ENCODE results near the gene HEMGN.
"Not testable (repeated sequence)": the region's sequence is repeated elsewhere in the genome, so short reads cannot be mapped to it uniquely, and the experiment has no call there.

The HEMGN gene

DNA sequence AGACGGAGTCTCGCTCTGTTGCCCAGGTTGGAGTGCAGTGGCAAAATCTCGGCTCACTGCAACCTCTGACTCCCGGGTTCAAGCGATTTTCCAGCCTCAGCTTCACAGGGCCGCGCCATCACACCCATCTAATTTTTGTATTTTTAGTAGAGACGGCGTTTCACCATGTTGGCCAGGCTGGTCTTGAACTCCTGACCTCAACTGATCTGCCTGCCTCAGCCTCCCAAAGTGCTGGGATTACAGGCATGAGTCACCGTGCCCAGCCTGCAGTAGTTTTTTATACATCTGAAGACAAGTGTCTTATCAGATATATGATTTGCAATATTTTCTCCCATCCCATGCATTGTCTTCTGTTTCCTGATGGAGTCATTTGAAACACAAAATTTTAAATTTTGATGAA, 38.7 kb upstream of the HEMGN start:
- not testable (repeated sequence) for H3K4me3 Mint-ChIP-seq; H3K36me3 Mint-ChIP-seq (ENCODE audit: low read depth); H3K4me1 Mint-ChIP-seq (ENCODE audit: low read depth); H3K27ac Mint-ChIP-seq; H3K9me3 Mint-ChIP-seq; H3K27me3 Mint-ChIP-seq

DNA sequence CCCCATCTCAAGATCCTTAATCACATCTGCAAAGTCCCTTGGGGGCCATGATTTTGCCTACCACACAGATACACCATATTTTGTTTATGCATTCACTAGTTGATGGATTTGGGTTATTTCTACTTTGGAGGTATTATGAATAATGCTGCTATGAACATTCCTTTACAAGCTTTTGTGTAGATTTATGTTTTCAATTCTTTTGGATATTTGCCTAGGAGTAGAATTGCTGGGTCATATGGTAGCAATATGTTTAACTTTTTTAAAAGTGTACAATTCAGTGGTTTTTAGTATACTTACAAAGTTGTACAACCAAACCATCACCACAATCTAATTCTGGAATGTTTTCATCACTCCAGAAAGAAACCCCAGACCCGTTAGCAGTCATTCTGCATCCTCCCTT, 37.4 kb upstream of the HEMGN start:
- Mint-ChIP-seq H3K4me3 (no peak overlapping the region), H3K27ac (no peak overlapping the region), H3K4me1 (ENCODE audit: low read depth) (peaks cover 9% of the 10 kb centered on the region), H3K36me3 (ENCODE audit: low read depth) (peaks cover 4% of the 10 kb centered on the region), H3K9me3 (peaks cover 4% of the 10 kb centered on the region), H3K27me3 (no peaks in the 10 kb centered on the region)

DNA sequence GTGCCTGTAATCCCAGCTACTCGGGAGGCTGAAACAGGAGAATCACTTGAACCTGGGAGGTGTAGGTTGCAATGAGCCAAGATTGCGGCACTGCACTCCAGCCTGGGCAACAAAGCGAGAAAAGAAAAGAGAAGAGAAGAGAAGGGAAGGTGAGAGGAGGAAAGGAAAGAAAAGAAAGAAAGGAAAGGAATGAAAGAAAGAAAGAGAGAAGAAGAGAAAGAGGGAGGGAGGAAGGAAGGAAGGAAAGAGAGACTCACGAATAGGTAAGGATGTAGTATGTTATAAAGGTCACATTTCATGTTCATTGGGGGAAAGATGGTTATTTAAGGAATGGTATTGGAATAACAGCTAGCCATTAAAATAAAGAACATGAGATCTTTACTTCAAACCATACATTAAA, 34.8 kb upstream of the HEMGN start:
- Mint-ChIP-seq H3K27me3 (no peaks in the 10 kb centered on the region), H3K27ac (no peak overlapping the region), H3K4me1 (ENCODE audit: low read depth) (peaks cover 8% of the 10 kb centered on the region), H3K36me3 (ENCODE audit: low read depth) (peaks cover 4% of the 10 kb centered on the region), H3K9me3 (peaks cover 4% of the 10 kb centered on the region), H3K4me3 (no peak overlapping the region)

DNA sequence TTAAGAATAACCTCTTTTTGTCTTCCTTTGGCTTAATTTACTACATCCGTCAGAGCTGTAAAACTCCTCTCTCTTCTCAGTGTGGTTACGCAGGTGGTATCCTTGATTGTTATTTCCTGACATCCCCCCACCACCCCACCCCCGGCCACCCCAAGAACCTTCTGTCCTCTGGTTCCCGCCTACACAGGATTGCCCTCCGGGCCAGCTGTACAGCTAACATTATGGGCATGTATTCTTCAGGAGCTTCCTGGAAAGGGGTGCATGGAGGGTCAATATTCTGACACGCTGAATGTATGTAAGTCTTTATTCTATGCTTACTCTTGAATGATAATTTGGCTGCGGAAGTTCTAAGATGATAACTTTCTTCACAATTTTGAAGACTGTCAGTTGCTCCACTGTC, 32.2 kb upstream of the HEMGN start:
- H3K27me3 Mint-ChIP-seq: no peaks in the 10 kb centered on the region
- no peak overlapping the region for H3K27ac Mint-ChIP-seq
- no peak overlapping the region for H3K4me3 Mint-ChIP-seq

DNA sequence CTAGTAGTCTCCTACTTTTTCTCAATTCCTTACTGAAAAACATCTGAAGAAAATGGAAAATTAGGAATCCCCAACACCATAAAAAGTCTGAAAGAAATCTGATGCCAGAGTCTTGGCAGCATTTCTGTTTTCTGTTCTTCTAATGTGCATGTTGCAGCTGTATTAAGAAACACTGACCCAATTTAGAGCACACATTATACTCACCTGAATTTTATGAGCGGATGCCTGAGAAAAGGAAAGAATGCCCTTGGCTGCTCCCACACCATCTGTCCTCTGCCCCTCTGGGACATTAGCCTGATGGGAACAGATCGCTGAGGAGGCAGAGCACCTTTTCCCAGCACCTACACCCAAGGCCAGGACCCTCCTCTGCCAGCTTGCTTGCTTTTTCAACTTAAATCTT, 31.0 kb upstream of the HEMGN start:
- no peaks in the 10 kb centered on the region for H3K36me3 Mint-ChIP-seq (ENCODE audit: low read depth)
- no peak overlapping the region for H3K27ac Mint-ChIP-seq
- H3K27me3 Mint-ChIP-seq: peaks cover 3% of the 10 kb centered on the region
- H3K9me3 Mint-ChIP-seq: no peaks in the 10 kb centered on the region
- H3K4me1 Mint-ChIP-seq (ENCODE audit: low read depth): peaks cover 8% of the 10 kb centered on the region
- no peak overlapping the region for H3K4me3 Mint-ChIP-seq

More for the DNA sequence above, 32.2 kb upstream of the HEMGN start:
- H3K36me3 Mint-ChIP-seq (ENCODE audit: low read depth): peaks cover 2% of the 10 kb centered on the region
- H3K9me3 Mint-ChIP-seq: peaks cover 2% of the 10 kb centered on the region
- peaks cover 8% of the 10 kb centered on the region for H3K4me1 Mint-ChIP-seq (ENCODE audit: low read depth)

DNA sequence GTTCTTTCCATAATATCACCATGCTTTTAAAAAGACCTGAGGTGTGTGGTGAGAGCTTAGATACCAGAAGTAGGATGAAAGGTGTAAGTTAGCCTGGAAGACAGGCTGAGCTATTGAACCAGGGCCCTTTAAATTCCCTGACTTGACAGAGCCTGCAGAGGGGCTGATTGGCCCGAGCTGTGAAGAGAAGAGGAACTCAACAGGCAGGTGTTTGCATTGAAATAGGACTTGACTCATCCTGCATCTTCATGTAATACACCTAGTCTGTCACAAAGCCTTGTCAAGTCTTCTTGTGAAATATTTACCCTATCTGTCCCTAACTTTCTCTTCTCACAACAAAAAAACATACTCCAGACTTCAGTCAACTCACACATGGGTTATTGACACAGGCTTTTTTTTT, 28.5 kb upstream of the HEMGN start:
- Mint-ChIP-seq H3K4me3 (no peak overlapping the region), H3K27me3 (peaks cover 3% of the 10 kb centered on the region), H3K4me1 (ENCODE audit: low read depth) (peaks cover 8% of the 10 kb centered on the region), H3K9me3 (no peaks in the 10 kb centered on the region), H3K36me3 (ENCODE audit: low read depth) (no peaks in the 10 kb centered on the region), H3K27ac (no peak overlapping the region)

DNA sequence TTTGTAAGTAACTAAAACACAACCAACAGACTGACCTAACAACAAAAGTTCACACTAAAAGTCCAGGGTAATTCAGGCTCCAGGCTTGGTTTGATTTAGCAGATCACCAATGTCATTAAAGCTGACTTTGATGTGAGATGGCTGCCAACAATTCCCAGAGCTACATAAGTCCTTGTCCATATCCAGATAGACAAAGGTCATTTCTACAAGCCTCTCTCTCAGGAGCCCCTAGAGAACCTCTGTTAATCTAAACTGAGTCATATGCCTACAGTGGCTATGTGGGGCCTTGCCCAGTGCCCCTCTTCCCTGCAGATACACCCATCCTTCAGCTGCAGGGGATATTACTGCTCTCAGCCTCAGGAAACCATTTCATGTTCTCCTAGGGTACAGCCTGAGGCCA, 26.9 kb upstream of the HEMGN start:
- Mint-ChIP-seq H3K9me3 (no peaks in the 10 kb centered on the region), H3K27ac (no peak overlapping the region), H3K27me3 (peaks cover 3% of the 10 kb centered on the region), H3K36me3 (ENCODE audit: low read depth) (no peaks in the 10 kb centered on the region), H3K4me1 (ENCODE audit: low read depth) (no peaks in the 10 kb centered on the region), H3K4me3 (no peak overlapping the region)

DNA sequence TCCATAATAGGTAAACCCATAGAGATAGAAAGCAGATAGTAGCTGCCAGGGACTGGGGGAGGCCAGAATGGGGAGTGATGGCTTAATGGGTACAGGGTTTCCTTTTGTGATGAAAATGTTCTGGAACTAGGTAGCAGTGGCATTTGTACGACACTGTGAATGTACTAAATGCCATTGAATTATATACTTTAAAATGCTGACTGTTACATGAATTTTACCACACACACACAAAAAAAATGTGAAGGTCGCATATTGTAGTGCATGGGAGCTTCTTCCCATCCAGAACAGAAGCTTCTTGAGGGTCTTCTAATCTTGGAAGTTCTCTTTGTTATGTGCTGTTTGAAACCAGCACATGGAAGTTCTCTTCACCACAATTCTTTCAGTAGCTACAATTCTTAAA, 25.3 kb upstream of the HEMGN start:
- H3K4me1 Mint-ChIP-seq (ENCODE audit: low read depth): peaks cover 4% of the 10 kb centered on the region
- no peaks in the 10 kb centered on the region for H3K36me3 Mint-ChIP-seq (ENCODE audit: low read depth)
- H3K27ac Mint-ChIP-seq: no peak overlapping the region
- H3K4me3 Mint-ChIP-seq: no peak overlapping the region
- H3K9me3 Mint-ChIP-seq: no peaks in the 10 kb centered on the region
- H3K27me3 Mint-ChIP-seq: peaks cover 3% of the 10 kb centered on the region

DNA sequence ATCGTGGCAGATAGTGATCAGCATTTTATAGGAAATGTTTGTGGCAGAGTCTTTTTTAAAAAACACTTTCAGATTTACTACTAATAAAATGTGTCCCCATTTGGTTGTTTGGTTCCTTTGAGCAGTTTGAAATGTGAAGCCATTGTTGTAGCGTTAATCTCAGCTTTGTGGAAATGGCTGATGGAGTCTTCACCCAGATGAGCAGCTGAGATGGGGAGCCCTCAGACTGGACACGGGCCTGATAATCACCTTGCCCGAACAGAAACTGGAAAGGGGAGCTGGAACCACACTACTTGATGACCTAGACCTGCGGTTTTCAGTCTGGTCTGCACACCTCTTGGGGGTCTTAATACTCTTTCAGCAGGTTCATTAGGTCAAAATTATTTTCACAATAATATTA, 24.6 kb upstream of the HEMGN start:
- Mint-ChIP-seq H3K27ac (no peak overlapping the region), H3K4me1 (ENCODE audit: low read depth) (peaks cover 4% of the 10 kb centered on the region), H3K36me3 (ENCODE audit: low read depth) (no peaks in the 10 kb centered on the region), H3K27me3 (peaks cover 3% of the 10 kb centered on the region), H3K9me3 (no peaks in the 10 kb centered on the region), H3K4me3 (no peak overlapping the region)

DNA sequence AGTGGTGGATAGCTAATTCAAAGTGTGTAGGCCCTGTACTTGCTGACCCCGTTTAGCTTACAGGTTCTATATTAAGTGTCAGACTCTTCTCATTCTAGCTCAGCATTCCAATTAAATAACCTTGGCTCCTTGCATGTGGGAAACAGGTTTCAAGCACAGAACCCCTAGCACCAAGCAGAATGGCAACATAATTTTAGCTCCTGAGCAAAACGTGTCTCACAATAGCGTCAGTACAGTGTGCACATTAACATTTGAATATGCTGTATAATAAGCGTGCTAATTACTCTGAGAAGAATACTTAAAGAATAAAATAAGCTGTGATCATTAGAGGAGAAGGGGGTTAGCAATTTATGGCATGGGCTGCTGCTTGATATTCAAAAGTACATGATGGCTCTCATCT, 24.2 kb upstream of the HEMGN start:
- H3K9me3 Mint-ChIP-seq: no peaks in the 10 kb centered on the region
- H3K27ac Mint-ChIP-seq: no peak overlapping the region
- H3K27me3 Mint-ChIP-seq: peaks cover 3% of the 10 kb centered on the region
- H3K4me1 Mint-ChIP-seq (ENCODE audit: low read depth): peaks cover 4% of the 10 kb centered on the region
- H3K36me3 Mint-ChIP-seq (ENCODE audit: low read depth): no peaks in the 10 kb centered on the region
- no peak overlapping the region for H3K4me3 Mint-ChIP-seq

DNA sequence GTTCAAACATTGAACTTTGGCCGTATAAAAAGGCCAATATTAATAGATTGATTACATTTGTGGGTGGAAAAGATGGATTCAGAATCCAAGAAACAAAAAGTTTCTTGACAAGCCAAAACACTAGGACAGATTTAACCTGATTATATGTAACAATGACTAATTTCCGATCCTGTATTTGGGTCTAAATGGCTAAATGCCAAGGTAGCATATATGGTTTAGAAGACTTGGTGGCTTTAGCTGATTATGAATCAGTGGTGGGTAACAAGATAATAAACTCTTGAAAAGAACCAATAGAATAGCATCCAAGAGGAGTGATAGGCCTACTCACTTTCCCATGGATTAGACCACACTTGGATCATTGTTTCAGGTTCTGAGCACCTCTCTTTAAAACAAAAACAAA, 23.4 kb upstream of the HEMGN start:
- Mint-ChIP-seq H3K4me3 (no peak overlapping the region), H3K27ac (no peak overlapping the region), H3K27me3 (peaks cover 3% of the 10 kb centered on the region), H3K36me3 (ENCODE audit: low read depth) (no peaks in the 10 kb centered on the region), H3K4me1 (ENCODE audit: low read depth) (peaks cover 4% of the 10 kb centered on the region), H3K9me3 (no peaks in the 10 kb centered on the region)

DNA sequence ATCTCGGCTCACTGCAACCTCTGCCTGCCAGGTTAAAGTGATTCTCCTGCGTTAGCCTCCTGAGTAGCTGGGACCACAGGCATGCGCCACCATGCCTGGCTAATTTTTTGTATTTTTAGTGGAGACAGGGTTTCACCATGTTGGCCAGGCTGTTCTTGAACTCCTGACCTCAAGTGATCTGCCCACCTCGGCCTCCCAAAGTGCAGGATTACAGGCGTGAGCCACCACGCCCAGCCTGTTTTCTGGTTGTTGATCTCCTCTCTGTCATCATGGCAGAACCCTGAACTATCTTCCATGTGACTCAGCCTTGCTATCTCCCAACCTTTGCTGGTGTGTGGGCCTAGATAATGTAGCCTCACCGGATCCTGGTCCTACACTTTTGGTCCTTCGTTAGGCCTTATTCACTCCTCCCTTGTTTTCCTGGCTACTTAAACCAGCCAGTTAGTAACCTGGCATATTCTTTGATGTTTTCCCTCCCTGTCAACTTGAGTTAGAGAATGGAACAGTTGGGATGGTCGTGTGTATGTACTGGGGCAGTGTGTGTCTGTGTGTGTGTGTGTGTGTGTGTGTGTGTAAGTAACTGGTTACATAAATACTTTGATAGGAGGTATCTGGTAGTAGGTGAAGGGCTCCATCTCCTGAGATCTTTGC, 22.8 kb upstream of the HEMGN start:
- not testable (repeated sequence) for H3K27me3 Mint-ChIP-seq; H3K4me3 Mint-ChIP-seq; H3K36me3 Mint-ChIP-seq (ENCODE audit: low read depth); H3K27ac Mint-ChIP-seq; H3K9me3 Mint-ChIP-seq; H3K4me1 Mint-ChIP-seq (ENCODE audit: low read depth)

DNA sequence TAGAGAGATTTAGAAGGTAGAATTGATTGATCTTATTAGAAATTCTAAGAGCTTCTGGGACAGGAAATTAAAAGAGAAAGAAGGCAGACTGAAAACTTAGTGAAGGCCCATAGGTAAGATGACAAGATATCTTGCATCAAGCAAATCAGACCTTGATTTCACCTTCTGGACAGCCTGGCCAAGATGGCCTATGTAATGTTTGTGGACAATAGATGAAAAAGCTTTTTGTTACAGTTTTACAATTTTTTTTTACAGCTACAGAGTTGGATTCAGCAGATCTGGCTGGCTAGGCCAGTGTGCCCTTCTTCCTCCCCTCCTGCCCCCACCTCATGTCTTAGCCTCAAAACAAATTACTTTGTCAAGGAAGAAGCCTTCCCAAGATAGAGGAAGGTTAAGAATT, 21.6 kb upstream of the HEMGN start:
- Mint-ChIP-seq H3K4me1 (ENCODE audit: low read depth) (peaks cover 4% of the 10 kb centered on the region), H3K27ac (no peak overlapping the region), H3K36me3 (ENCODE audit: low read depth) (no peaks in the 10 kb centered on the region)

DNA sequence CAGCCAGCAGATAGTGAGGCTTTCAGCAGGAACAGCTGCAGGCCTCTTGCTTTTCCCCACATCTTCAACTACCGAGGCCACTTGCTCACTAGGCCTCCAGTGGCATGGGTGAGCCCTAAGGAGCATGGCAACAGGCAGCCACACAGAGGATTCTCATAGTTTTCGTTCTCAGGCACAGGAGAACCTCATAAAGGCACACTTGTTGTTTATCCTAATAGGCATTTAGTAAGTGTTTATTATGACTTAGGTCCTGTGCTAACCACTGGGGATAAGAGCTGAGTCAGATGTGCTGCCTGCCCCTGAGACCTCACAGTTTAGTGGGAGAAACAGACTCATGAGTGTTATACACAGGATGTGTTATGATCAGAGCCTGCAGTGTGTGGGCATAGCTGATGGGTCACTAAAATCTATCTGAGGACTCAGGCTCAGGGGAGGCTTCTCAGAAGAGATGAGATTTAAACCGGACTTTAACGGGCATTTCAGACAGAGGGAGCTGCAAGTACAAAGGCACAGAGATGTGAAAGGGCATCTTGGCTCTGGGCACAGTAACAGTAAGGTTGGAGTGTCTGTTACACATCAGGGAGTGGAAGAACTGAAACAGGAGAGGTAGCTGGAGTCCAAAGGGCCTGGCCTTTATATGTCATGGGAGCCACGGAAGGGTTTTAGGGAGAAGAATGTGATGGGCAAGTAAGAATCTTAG, 21.0 kb upstream of the HEMGN start:
- Mint-ChIP-seq H3K9me3 (no peaks in the 10 kb centered on the region), H3K36me3 (ENCODE audit: low read depth) (no peaks in the 10 kb centered on the region), H3K27me3 (no peaks in the 10 kb centered on the region), H3K27ac (no peak overlapping the region), H3K4me1 (ENCODE audit: low read depth) (peaks cover 4% of the 10 kb centered on the region), H3K4me3 (no peak overlapping the region)

More for the DNA sequence above, 21.6 kb upstream of the HEMGN start:
- Mint-ChIP-seq H3K27me3 (peaks cover 3% of the 10 kb centered on the region), H3K4me3 (no peak overlapping the region), H3K9me3 (no peaks in the 10 kb centered on the region)

DNA sequence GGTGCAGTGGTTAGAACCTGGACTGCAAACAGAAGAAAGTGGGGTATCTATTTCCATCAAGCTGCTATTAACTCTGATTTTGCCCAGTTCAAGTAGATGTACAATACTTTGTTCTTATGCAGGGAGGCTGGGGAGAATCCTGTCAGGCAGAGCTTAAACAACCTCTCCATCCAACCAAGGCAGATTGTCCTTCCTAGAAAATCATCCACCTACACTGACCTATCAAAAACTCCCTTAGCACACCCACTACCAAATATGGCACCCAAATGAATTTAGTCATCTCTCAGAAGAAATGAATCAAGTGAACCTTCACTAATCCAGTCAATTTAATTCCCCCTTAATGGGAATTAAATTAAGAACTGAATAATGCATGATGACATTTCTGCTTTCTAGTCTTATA, 18.4 kb upstream of the HEMGN start:
- H3K36me3 Mint-ChIP-seq (ENCODE audit: low read depth): no peaks in the 10 kb centered on the region
- no peak overlapping the region for H3K4me3 Mint-ChIP-seq
- H3K27me3 Mint-ChIP-seq: no peaks in the 10 kb centered on the region
- H3K27ac Mint-ChIP-seq: no peak overlapping the region
- no peaks in the 10 kb centered on the region for H3K9me3 Mint-ChIP-seq
- peaks cover 4% of the 10 kb centered on the region for H3K4me1 Mint-ChIP-seq (ENCODE audit: low read depth)

DNA sequence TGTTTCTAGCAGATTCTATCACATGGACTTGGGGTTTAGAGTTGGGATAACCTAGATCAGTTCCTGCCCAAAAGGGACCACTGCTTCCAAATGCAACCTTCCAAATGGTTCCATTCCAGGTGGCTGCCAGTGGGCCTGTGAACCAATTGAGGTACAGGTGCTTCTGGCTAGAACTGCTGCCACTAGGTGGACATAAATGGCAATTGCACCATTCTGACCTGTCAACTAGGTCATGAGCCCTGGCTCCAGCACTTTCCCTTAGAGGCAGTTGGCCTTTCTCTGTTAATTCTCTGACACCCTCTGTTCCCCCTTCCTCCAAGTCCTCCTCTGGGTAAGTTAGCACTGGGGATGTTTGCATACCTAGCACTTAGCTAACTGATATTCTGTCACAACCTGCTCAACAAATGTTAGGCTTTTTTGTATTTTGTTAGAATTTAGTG, 16.6 kb upstream of the HEMGN start:
- no peak overlapping the region for H3K27ac Mint-ChIP-seq
- no peaks in the 10 kb centered on the region for H3K9me3 Mint-ChIP-seq
- no peak overlapping the region for H3K4me3 Mint-ChIP-seq
- H3K27me3 Mint-ChIP-seq: no peaks in the 10 kb centered on the region
- no peaks in the 10 kb centered on the region for H3K36me3 Mint-ChIP-seq (ENCODE audit: low read depth)
- H3K4me1 Mint-ChIP-seq (ENCODE audit: low read depth): peaks cover 4% of the 10 kb centered on the region
